ENCODE data around the gene SDHAF3.

Gene SDHAF3

GRCh38 chr7:97203957-97204356 lies 86.5 kb downstream of the SDHAF3 start:
- no peak for DNase-seq (ENCODE audit: extremely low read depth in 1 of 2, low read depth in 1 of 2)

- DNase-seq (ENCODE audit: extremely low read depth in 1 of 2, low read depth in 1 of 2) = no peak
These were observed 87.3 kb downstream of the SDHAF3 start for GRCh38 chr7:97204821-97205220.

- no peak for DNase-seq (ENCODE audit: extremely low read depth in 1 of 2, low read depth in 1 of 2)
These were observed 98.1 kb downstream of the SDHAF3 start for GRCh38 chr7:97215556-97215955.

GRCh38 chr7:97218767-97219166 lies 101.3 kb downstream of the SDHAF3 start:
- DNase-seq (ENCODE audit: extremely low read depth in 1 of 2, low read depth in 1 of 2) = no peak

- DNase-seq (ENCODE audit: extremely low read depth in 1 of 2, low read depth in 1 of 2) = no peak
These were observed 101.7 kb downstream of the SDHAF3 start for GRCh38 chr7:97219237-97219636.

GRCh38 chr7:97224316-97224715 lies 106.8 kb downstream of the SDHAF3 start:
- DNase-seq (ENCODE audit: extremely low read depth in 1 of 2, low read depth in 1 of 2) = no peak

- no peak for DNase-seq (ENCODE audit: extremely low read depth in 1 of 2, low read depth in 1 of 2)
These were observed 109.0 kb downstream of the SDHAF3 start for GRCh38 chr7:97226541-97226940.

All from activated CD8-positive, alpha-beta memory T cell treated with anti-CD3 and anti-CD28 coated beads for 1 hour (primary cell).